Measurements from ENCODE around the gene AHI1.
A peak's percentile ranks its signal among the peaks of the same experiment; 100 is the strongest.

The AHI1 gene

DNA sequence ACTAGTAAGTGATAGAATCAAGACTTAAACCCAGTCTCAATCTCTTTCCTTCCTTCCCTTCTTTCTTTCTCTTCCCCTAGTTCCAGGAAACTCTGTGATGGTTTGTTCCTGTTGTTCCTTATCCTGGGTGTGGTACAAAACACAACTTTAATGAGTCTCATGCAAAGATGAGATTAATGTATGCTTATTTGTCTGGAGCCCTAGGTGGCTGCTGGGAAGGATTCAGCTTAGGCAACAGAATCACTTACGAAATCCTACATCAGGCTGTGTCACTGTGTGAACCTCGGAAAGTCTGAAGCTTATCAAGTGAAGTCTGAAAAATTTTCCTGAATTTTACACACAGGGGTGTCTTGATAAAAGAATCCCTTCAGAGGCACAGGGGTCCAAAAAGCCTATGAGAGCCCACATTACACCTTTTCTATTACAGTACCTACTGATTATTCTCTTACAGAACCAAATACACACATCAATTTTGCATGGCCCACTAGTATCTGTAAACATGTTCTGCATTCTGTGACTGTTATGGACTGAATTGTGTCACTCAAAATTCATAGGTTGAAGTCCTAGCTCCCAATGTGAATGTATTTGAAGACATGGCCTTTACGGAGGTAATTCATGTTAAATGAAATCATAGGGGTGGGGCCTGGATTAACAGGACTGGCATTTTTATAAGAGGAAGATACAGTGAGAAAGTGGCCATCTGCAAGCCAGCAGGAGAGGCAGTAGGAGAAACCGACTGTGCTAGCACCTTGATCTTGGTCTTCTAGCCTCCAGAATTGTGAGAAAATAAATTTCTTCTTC, 171.7 kb downstream of the AHI1 start:
- peak; percentile 18 to 63 for DNase-seq

- DNase-seq: no peak
Observed at GRCh38 chr6:135324531-135324930, 173.0 kb downstream of the AHI1 start.

DNA sequence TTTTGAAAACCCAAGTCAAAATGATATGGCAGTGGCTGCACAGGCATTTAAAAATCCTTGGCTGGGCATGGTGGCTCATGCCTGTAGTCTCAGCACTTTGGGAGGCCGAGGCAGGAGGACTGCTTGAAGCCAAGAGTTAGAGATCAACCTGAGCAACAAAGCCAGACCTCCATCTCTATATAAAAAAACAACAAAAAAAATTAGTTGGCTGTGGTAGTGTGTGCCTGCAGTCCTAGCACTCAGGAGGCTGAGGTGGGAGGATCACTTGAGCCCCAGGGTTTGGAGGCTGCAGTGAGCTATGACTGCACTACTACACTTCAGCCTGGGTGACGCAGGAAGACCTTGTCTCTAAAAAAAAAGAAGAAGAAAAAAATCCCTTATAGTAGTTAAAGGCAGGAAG, 173.6 kb downstream of the AHI1 start:
- DNase-seq: no peak

DNA sequence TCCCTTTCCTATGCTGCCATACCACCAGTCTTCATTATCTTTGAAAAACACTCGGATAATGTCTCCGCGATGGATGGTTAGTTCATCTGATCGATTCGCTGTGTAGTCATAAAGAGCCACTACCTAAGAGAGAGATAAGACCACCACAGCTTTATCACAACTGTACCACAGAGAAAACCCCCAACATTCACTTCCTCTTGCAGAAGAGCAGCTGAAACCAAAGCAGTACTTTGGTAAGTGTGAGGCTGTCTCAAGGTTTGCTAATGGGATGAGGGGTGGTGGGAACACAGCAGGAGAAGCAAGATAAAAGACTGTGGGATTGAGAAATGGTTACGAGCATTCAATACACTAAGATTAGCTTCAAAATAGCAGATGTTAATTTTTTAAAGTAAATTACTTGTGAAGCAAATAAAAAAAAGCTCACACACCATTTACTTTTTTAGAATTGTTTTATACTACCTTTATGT, 174.3 kb downstream of the AHI1 start:
- DNase-seq: no peak

GRCh38 chr6:135322427-135323201, 174.9 kb downstream of the AHI1 start:
- DNase-seq: no peak

- DNase-seq: no peak
Observed at GRCh38 chr6:135320721-135321621, 176.6 kb downstream of the AHI1 start.

DNA sequence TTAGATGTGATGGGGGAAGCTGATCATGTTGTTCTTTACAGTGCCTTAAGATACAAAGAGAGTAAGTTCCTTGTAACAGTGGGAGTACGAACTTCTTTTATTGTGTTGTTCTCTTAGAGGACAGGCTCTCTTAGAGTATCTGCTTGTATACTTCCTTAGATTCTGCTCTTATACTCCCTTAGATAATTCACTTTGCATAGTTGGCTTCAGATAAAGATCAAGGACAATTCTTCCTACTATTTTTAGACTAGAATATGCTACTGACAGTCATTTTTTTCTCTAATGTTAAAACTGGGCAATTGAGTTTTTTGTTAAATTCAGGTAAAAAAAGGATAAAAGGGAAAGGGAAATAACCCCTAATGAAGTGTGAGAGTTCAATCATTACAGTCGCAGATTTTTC, 177.7 kb downstream of the AHI1 start:
- DNase-seq: no peak

DNA sequence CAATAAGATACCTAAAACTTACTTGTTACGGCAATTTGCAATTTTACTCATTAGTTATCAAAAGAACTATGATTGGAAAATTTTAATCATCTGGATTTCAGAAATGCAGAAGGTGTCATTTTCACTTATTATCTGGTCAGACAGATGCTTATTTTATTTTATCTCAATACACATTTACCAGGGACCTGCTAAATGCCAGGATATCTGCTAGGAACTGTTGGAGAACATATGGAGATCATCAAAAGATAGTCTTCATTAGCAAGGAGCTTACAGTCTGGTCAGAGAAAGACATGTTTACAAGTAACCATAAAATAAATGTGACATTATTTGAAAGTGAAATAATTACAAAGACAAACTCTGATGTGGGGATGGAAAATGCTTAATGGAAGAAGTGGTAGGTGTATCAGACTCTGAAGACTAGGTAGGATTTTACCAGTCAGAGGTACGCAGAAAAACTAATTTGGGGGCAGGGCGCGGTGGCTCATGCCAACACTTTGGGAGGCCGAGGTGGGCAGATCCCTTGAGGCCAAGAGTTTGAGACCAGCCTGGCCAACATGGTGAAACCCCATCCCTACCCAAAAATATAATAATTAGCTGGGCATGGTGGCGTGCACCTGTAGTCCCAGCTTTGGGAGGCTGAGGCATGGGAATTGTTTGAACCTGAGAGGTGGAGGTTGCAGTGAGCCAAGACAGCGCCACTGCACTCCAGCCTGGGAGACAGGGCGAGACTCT, 178.6 kb downstream of the AHI1 start:
- no peak for DNase-seq

- DNase-seq: no peak
Observed at GRCh38 chr6:135314543-135314942, 183.0 kb downstream of the AHI1 start.

DNA sequence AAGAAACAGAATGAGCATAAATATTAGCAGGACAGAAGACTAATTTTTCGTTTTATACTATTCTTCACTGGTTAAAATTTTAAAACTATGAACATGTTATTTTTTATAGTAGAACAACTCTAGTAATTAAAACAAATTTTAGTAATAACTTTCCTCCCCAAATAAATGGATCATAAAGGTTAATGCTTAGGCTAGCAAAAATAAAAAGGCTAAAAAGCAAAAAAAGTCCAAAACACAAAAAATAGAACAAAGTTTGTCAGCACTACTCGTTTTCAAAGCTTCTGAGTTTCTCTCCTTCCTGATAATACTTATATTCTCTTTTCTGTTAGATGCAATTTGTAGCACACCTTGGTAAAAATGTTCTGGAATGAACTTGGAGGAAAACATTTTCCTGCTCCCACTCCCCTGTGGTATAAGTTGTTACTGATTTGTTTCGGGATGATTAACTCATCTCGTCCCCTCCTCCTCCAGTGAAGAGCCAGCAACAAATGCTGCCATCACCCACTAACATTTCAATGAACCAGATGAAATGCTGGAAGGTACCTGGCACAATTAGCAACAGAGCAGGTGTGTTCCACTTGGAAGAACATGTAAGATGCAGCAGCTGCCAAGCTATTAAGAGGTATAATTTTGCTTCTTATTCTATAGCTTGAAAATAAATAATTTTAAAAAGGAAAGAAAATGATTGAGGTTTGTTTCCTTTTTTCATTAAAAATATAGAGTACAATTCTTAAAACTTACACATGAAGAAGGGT, 185.9 kb downstream of the AHI1 start:
- DNase-seq: no peak

DNA sequence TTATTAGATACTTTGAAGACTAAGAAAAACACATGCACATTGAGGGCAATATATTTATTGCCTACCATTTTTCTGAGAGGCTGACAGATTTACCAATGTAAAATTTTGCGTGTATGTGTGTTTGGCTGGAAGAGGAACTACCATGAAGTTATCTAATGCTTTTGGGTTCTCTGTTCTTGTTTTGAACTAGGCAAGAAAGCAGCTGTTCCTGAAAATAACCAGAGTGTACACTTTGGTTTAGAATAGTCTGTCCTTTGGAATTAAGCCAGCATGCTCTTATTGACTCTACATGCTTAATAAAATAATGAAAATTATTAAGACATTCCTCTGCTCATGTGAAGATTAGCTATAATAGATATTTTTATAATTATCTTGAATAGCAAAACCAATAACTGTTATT, 187.2 kb downstream of the AHI1 start:
- DNase-seq: peak; percentile 45 to 74

GRCh38 chr6:135306740-135307420, 190.7 kb downstream of the AHI1 start:
- peak; percentile 56 to 87 for DNase-seq

GRCh38 chr6:135306166-135306565, 191.4 kb downstream of the AHI1 start:
- DNase-seq: no peak

DNA sequence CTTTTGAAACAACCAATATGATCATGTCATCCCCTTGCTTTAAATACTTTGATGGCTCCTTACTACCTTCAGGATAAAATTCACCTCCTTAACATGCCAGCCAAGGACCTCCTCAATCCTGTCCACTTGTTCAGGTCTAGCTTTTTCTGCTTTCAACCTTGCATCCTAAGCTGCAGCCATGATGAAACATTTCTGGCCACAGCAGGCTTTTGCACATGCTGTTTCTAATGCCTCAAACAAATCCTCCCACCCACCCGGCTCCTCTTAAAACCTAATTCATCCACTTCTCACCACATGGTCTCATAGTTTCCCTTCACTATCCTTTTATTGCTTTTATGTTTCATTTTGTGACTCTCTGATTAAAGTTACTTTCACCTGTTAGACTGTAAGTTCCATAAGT, 191.9 kb downstream of the AHI1 start:
- peak in 1 of 2 donors; percentile 11 for DNase-seq

DNA sequence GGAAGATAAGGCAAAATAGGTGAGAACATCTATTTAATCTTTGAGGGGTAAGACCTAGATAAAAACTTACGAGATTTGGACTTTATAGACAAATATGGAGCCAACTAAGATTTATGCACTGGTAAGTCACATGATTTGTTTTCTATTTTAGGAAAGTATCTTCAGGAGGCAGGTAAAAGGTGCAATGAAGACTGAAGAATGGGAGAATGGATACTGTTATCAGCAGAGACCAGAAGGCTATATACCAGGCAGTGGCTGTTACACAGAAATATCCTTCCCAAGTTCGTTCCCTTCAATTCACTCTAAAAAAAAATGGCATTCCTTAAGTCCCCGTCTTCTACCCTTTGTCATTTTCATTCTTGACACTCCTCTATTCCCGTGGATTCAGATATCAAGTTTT, 192.7 kb downstream of the AHI1 start:
- no peak for DNase-seq

- DNase-seq: no peak
Observed at GRCh38 chr6:135301304-135301703, 196.2 kb downstream of the AHI1 start.

GRCh38 chr6:135300576-135300975, 197.0 kb downstream of the AHI1 start:
- no peak for DNase-seq

- no peak for DNase-seq
Observed at GRCh38 chr6:135299256-135299655, 198.3 kb downstream of the AHI1 start.

- no peak for DNase-seq
Observed at GRCh38 chr6:135298455-135298854, 199.1 kb downstream of the AHI1 start.

- DNase-seq: no peak
Observed at GRCh38 chr6:135296715-135297114, 200.8 kb downstream of the AHI1 start.

GRCh38 chr6:135295085-135295484, 202.5 kb downstream of the AHI1 start:
- DNase-seq: no peak

Measured in inflammatory macrophage (primary cell).